Stimulated activated CD8-positive, alpha-beta memory T cell treated with anti-CD3 and anti-CD28 coated beads, Interleukin-4, amount 100 ng/mL, for 4 hours (primary cell): ENCODE data around the gene SPATA12.

ENCODE experiments used
- DNase-seq, 2 donors: peaks; one replicate each; pipeline ENCODE4 v3.0.0-alpha.2; 2020; ENCODE audit warnings: low read depth in 2 of 2, low spot score in 1 of 2

Gene SPATA12

DNA sequence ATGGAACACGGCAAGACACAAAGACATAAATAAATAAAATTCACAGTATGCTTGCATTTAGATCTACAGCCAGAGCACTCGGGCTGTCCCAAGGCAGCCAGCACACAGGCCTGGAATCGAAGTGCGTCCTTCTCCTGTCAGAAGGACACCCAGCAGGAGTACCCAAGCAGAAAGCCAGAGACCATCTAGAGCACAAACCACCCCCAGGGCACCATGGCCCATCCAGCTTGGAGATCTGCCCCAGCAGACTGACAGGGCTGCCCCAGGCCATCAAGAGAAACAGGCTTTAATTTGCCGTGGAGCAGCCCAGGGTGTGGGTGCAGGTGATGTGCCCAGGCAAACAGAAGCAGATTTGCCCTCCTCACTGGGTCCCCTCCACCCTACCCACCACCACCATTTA, 7.8 kb upstream of the SPATA12 start:
- DNase-seq: no peak

DNA sequence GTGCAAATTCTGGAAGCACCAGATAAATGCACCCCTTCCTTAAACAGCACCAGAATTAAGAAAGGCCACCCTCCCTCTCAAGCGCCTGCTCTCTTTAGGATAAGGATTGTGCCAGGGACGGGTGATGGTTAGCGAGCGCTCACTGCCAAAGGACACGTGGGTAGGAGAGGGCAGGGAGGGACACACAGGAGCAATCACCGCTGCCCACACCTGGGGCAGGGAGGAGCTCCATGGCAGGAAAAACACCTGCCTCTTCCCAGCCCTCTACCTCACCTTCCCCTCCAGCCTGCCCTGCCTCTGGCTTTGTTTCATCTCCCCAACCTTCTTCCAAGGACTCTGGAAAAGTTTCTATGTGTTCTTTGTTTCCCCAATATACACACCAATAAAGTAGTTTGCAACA, 7.3 kb upstream of the SPATA12 start:
- no peak for DNase-seq

DNA sequence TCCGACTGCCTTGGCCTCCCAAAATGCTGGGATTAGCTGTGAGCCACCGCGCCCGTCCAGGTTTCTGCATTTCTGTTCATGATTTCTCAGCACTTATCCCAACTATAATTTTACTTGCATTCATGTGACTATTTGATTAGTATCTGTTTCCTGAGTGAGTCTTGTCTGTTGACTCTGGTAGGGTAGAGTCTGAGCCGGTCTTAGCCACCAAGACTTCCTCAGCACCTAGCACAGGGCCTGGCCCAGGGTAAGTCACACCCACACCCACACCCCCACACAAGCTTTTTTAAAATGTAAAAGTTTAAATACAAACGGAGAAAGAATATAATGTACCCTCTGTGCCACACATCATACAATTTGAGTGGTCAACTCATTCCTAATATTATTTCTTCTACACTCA, 3.1 kb upstream of the SPATA12 start:
- DNase-seq: no peak

- DNase-seq: no peak
Measured at GRCh38 chr3:57059411-57059810, 1.1 kb upstream of the SPATA12 start.

DNA sequence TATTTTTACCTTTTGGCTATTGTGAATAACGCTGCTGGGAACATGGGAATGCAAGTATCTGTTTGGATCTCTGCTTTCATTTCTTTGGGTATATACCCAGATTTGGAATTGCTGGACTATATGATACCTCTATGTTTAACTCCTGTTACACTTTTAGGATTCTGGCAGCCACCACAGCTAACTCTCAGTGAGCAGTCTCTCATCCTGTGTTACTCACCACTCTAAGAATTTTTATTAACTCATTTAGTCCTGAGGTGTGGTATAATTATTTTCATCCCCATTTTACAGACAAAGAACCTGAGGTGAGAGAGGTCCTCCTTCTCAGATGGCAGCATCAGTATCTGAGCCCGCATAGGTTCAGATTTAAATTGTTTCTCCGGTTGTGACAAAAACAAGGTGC, 1.1 kb downstream of the SPATA12 start:
- DNase-seq: no peak

GRCh38 chr3:57062101-57062631, 1.7 kb downstream of the SPATA12 start:
- DNase-seq: no peak

DNA sequence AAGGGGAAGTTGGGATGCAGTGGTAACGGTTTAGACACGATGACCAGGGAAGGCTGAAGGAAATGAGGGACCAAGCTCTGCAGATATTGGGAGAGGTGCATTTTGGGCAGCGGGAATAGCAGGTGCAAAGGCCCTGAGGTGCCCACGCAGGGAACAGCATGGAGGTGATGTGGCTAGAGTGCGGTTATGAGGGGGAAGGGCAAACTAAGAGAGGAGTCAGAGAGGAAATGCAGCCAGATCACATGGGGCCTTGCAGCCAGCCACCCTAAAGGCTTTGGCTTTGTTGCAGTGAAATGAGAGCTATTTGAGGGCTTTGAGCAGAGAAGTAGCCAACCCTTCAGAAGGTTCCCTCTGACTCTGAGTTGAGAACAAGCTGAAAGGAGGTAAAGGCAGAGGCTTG, 2.6 kb downstream of the SPATA12 start:
- DNase-seq: no peak

GRCh38 chr3:57064001-57064400, 3.5 kb downstream of the SPATA12 start:
- no peak for DNase-seq

- no peak for DNase-seq
Measured at GRCh38 chr3:57064572-57064971, 4.1 kb downstream of the SPATA12 start.

GRCh38 chr3:57065588-57065987, 5.1 kb downstream of the SPATA12 start:
- DNase-seq: no peak

DNA sequence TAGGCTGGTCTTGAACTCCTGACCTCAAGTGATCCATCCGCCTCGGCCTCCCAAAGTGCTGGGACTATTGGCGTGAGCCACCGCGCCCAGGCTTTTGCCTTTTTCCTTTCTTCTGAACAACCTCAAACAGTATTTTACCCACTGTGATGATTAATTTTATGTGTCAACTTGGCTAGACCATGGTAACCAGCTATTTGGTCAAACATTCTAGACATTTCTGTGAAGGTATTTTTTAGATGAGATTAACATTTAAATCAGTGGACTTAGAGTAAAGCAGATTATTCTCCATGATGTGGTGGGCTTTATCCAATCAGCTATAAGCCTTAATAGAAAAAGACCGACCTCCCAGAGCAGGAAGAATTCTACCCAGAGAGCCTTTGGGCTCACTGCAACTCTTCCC, 6.0 kb downstream of the SPATA12 start:
- no peak for DNase-seq

GRCh38 chr3:57068437-57069089, 8.1 kb downstream of the SPATA12 start:
- no peak for DNase-seq

- no peak for DNase-seq
Measured at GRCh38 chr3:57069503-57069902, 9.0 kb downstream of the SPATA12 start.

DNA sequence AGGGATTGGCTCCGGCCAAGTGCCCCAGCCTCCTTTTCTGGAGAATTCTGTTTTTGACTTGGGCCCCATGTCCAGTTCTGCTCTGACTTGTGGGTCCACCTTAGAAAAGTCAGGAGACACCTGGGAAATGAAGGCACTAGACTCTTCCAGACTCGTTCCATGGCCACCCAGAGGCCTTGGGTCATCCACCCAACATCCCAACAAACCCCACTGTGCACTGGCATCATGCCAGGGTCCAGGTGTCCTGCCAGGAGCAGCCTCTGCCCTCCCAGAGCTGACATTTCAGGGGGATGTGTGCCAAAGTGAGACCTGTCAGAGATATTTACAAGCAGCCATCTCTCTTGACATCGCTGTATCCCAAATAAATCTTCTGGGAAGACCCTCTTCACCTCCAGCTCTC, 13.2 kb downstream of the SPATA12 start:
- no peak for DNase-seq

DNA sequence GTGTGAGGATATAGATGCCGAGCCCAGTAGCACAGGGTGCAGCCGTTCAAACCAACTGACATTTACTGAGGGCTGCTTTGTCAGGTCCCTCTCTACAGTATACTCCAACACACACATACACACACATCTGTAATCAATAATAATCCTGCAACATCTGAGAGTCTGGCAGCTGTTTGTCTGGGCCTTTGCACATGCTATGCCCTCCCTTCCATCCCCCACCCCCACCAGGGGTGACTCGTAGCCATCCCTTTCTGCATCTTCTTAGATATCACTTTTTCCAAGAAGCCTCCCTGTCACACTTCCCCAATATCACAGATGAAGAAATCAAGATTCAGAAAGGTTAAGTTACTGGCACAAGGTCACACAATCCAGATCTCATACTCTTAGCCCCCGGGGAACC, 13.7 kb downstream of the SPATA12 start:
- no peak for DNase-seq

DNA sequence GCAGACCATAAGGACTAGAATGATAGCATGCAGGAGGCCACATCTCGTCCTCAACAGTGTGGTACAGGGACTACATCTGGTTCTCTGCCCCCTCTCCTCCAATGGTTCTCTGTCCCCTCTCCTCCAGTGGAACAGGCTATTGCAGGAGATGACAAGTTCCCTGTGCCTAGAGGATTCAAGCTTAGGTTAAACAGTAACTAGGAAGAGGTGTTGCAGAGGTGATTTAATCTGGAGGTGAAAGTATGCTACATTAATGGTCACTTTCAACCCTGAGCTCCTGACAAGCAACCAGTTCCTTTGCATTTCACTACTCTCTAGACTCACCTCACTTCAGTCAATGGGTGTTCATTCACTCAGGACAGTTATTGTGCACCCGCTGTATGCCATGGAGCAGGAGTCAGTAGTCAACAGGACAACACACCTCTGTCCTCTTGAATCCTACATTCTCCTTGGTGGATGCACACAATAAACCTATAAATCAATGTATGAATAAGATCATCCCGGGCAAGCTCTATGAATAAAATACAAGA, 16.0 kb downstream of the SPATA12 start:
- DNase-seq: no peak

DNA sequence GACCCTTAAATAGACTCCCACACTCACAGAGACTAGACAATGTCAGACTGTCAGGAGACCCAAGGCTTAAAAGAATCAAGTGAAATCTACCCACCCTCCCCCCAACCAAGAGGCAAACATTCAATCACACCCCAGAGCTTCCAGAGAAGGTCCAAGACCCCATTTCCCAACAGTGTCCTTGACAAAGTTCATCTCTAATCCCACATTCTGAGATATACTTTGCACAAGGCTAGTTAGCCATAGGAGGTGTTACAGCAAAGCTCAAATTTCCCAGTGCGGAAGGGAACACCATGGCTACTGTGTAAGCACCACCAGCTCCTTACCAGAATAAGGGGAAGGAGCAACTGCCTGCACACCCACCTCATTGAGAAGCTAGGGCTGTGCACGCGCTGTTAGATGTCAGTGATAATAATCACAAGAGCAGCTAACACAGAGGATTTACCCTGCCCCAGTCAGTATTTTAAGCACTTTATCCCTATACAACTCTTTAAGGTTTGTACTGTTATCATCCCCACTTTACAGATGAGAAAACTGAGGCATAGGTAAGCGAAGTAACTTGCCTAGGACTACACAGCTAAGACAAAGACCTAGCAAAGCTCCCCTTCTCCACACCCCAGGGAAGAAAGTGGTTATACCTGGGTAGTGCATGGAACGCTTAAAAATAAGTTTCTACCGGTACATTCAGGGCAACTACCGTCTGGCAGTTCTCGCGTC, 17.3 kb downstream of the SPATA12 start:
- no peak for DNase-seq

GRCh38 chr3:57078344-57078634, 17.8 kb downstream of the SPATA12 start:
- DNase-seq: no peak

- DNase-seq: no peak
Measured at GRCh38 chr3:57078635-57079473, 18.4 kb downstream of the SPATA12 start.

DNA sequence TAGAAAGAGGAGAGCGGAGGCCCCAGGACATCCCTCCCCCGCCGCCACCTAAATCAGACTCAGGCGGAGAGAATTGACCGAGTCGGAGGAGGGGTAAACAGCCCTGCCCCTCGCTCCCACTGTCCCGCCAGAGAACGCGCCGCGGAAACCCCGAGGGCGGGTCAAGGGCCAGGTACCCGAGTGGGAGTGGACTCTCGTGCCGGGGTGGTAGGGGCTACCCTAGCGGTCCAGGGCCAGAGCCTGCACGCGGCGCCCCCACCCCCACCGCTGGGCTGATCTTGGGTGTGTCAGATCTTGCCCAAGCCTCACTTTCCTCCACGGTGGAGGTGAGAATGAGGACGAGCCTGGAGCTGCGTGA, 19.0 kb downstream of the SPATA12 start:
- no peak for DNase-seq

GRCh38 chr3:57080171-57080570, 19.7 kb downstream of the SPATA12 start:
- no peak for DNase-seq

GRCh38 chr3:57081173-57081572, 20.7 kb downstream of the SPATA12 start:
- no peak for DNase-seq
